NCI-H2107 treated with DMSO at 0.1 percent for 48 hours (cell line): Measurements from ENCODE around the gene HOXD1.

Experiments used
- DNase-seq: peaks from one replicate; lab custom pipeline; 2025; ENCODE audit not compliant: unreplicated experiment; lab: John Stamatoyannopoulos, UW

The HOXD1 gene

GRCh38 chr2:176178757-176179295, 9.6 kb upstream of the HOXD1 start:
- no peak for DNase-seq

- no peak for DNase-seq
Measured at GRCh38 chr2:176181551-176181950, 6.9 kb upstream of the HOXD1 start.

- DNase-seq, result no peak
Measured at GRCh38 chr2:176182671-176183070, 5.8 kb upstream of the HOXD1 start.

GRCh38 chr2:176184749-176185148, 3.7 kb upstream of the HOXD1 start:
- no peak for DNase-seq

GRCh38 chr2:176186024-176186423, 2.4 kb upstream of the HOXD1 start:
- DNase-seq, result no peak

GRCh38 chr2:176187200-176187898, 1.1 kb upstream of the HOXD1 start:
- DNase-seq, result no peak

GRCh38 chr2:176188774-176189680, 559 bp downstream of the HOXD1 start:
- no peak for DNase-seq

- DNase-seq, result no peak
Measured at GRCh38 chr2:176189681-176190641, 1.5 kb downstream of the HOXD1 start.

GRCh38 chr2:176192351-176192750, 3.9 kb downstream of the HOXD1 start:
- no peak for DNase-seq

- DNase-seq, result no peak
Measured at GRCh38 chr2:176193048-176193447, 4.6 kb downstream of the HOXD1 start.

GRCh38 chr2:176199902-176200301, 11.4 kb downstream of the HOXD1 start:
- no peak for DNase-seq

GRCh38 chr2:176200971-176201370, 12.5 kb downstream of the HOXD1 start:
- no peak for DNase-seq

GRCh38 chr2:176202491-176202890, 14.0 kb downstream of the HOXD1 start:
- no peak for DNase-seq

GRCh38 chr2:176205126-176205525, 16.7 kb downstream of the HOXD1 start:
- no peak for DNase-seq

GRCh38 chr2:176206136-176206535, 17.7 kb downstream of the HOXD1 start:
- DNase-seq, result no peak

- DNase-seq, result no peak
Measured at GRCh38 chr2:176206682-176207081, 18.2 kb downstream of the HOXD1 start.

GRCh38 chr2:176211110-176211509, 22.6 kb downstream of the HOXD1 start:
- DNase-seq, result no peak

GRCh38 chr2:176212276-176212675, 23.8 kb downstream of the HOXD1 start:
- DNase-seq, result no peak

GRCh38 chr2:176213406-176213805, 24.9 kb downstream of the HOXD1 start:
- no peak for DNase-seq

GRCh38 chr2:176227874-176228273, 39.4 kb downstream of the HOXD1 start:
- no peak for DNase-seq

GRCh38 chr2:176234156-176234555, 45.7 kb downstream of the HOXD1 start:
- no peak for DNase-seq
